K562 (cell line): Measurements from ENCODE around the gene TNK2. TPM values are rescaled to one million over a fixed set of nuclear protein-coding genes. Genes with fewer than 3 reads are reported as not detected.

Experiments used
- BRF1 ChIP-seq: IDR thresholded peaks from 3 replicates; pipeline ENCODE4 v1.6.1; 2011; ENCODE audit warnings: borderline replicate concordance, mild to moderate bottlenecking; ENCODE audit not compliant: insufficient read length; ENCODE audit errors: extremely low read depth
- CCNT2 ChIP-seq: IDR thresholded peaks from 2 replicates; pipeline ENCODE4 v1.6.1; 2011; ENCODE audit warnings: borderline replicate concordance, low read depth, mild to moderate bottlenecking, moderate library complexity, mixed read lengths, low read length; ENCODE audit not compliant: insufficient read length; ENCODE audit errors: extremely low read depth
- CREM ChIP-seq: IDR thresholded peaks from 2 replicates; pipeline ENCODE4 v1.6.1; 2014; ENCODE audit warnings: antibody characterized with exemption, low read depth
- ETV5 ChIP-seq: sonication (generic); formaldehyde crosslinking; IDR thresholded peaks from 2 replicates; pipeline ENCODE4 v1.4.0; 2020; ENCODE audit warnings: low read depth, mild to moderate bottlenecking, missing genetic modification reagents
- FOSL1 ChIP-seq: fragments of 200-800 bp; sonication (Bioruptor generic); conservative IDR thresholded peaks from 2 replicates; pipeline ENCODE4 v1.6.1; 2016; ENCODE audit warnings: missing genetic modification characterization, missing compliant biosample characterization
- FOXK2 ChIP-seq, 2 experiments: fragments of 450-650 bp; IDR thresholded peaks in 1 of 2; conservative IDR thresholded peaks in 1 of 2; 2 replicates each; pipeline ENCODE4 v1.6.1; 2016; ENCODE audit warnings: low read depth in 2 of 2, mild to moderate bottlenecking in 1 of 2
- L3MBTL2 ChIP-seq: fragments of 450-650 bp; IDR thresholded peaks from 2 replicates; pipeline ENCODE4 v1.6.1; 2016; ENCODE audit warnings: mild to moderate bottlenecking, moderate library complexity
- NFE2 ChIP-seq: IDR thresholded peaks from 2 replicates; pipeline ENCODE4 v1.6.1; 2014; ENCODE audit warnings: antibody characterized with exemption, low read depth
- NR1H2 ChIP-seq: sonication (generic); formaldehyde crosslinking; IDR thresholded peaks from 2 replicates; pipeline ENCODE4 v1.4.0; 2020; ENCODE audit warnings: mild to moderate bottlenecking, missing genetic modification reagents
- RFX5 ChIP-seq: IDR thresholded peaks from 2 replicates; pipeline ENCODE4 v1.6.1; 2011; ENCODE audit warnings: low read depth, mild to moderate bottlenecking, improper control_type of control experiment, low read length
- SMAD2 ChIP-seq: fragments of 150-350 bp; IDR thresholded peaks from 2 replicates; pipeline ENCODE4 v1.6.1; 2014; ENCODE audit warnings: low read depth, mild to moderate bottlenecking, low read length
- TBP ChIP-seq: optimal IDR thresholded peaks from 2 replicates; pipeline ENCODE3; 2011; ENCODE audit warnings: low read depth, low read length, improper control_type of control experiment
- XRCC3 ChIP-seq: fragments of 450-650 bp; IDR thresholded peaks from 2 replicates; pipeline ENCODE4 v1.6.1; 2017; ENCODE audit warnings: mild to moderate bottlenecking, moderate library complexity
- YBX1 ChIP-seq: fragments of 450-650 bp; IDR thresholded peaks from 2 replicates; pipeline ENCODE4 v1.7.1; 2016; ENCODE audit warnings: mild to moderate bottlenecking
- ZNF140 ChIP-seq: fragments of 250-450 bp; sonication (Bioruptor Pico); IDR thresholded peaks from 2 replicates; pipeline ENCODE4 v1.8.0; 2021; ENCODE audit warnings: moderate library complexity, mild to moderate bottlenecking, inconsistent platforms
- ZNF263 ChIP-seq: sonication (generic); formaldehyde crosslinking; IDR thresholded peaks from 2 replicates; pipeline ENCODE4 v1.8.0; 2022; ENCODE audit warnings: mild to moderate bottlenecking, missing genetic modification reagents, borderline replicate concordance
- polyA plus RNA-seq, 8 experiments: library from polyadenylated mRNA; depleted of rRNA in 4 of 8; stranded (reverse) in 5 of 8; unstranded in 3 of 8; fragments of >200 nt; fragmentation: Nextera tagmentation in 2 of 8; fragmentation: Illumina TruSeq in 1 of 8; extraction: Ambion mirVana in 2 of 8; extraction: Trizol in 1 of 8; gene quantifications; 2 replicates each; pipeline versions ENCODE4 v1.2.1 to v1.2.3, GENCODE V29; 2011 to 2014; ENCODE audit warnings: inconsistent platforms in 1 of 8, missing spikeins in 1 of 8
- total RNA-seq, 7 experiments: library from RNA; depleted of rRNA in 6 of 7; stranded (reverse); fragments of >200 nt in 6 of 7; fragmentation: Illumina TruSeq in 2 of 7; extraction: Trizol in 2 of 7; gene quantifications; 2 replicates each; pipeline versions ENCODE4 v1.2.1 to v1.2.3, GENCODE V29; 2011 to 2021; ENCODE audit warnings: low replicate concordance in 1 of 7
- TF ChIP-seq, protein P1 (sequence below), 2 experiments: fragments of 450-650 bp; IDR thresholded peaks; 2 replicates each; pipeline ENCODE4 v1.6.1; 2016; ENCODE audit warnings: mild to moderate bottlenecking in 2 of 2, borderline replicate concordance in 1 of 2, low read depth in 1 of 2, moderate library complexity in 1 of 2
- TF ChIP-seq, protein P2 (sequence below): IDR thresholded peaks from 2 replicates; pipeline ENCODE4 v1.6.1; 2011; ENCODE audit warnings: borderline replicate concordance, low read depth, mild to moderate bottlenecking, moderate library complexity, low read length; ENCODE audit not compliant: insufficient read depth, poor library complexity, severe bottlenecking

The TNK2 gene
- total and polyA plus RNA-seq, 9 of the 15 experiments (the other 6 are each of a cell fraction or from before 2014, with no cell fraction given) = 0.03 to 33.8 (median 6.5) TPM

DNA sequence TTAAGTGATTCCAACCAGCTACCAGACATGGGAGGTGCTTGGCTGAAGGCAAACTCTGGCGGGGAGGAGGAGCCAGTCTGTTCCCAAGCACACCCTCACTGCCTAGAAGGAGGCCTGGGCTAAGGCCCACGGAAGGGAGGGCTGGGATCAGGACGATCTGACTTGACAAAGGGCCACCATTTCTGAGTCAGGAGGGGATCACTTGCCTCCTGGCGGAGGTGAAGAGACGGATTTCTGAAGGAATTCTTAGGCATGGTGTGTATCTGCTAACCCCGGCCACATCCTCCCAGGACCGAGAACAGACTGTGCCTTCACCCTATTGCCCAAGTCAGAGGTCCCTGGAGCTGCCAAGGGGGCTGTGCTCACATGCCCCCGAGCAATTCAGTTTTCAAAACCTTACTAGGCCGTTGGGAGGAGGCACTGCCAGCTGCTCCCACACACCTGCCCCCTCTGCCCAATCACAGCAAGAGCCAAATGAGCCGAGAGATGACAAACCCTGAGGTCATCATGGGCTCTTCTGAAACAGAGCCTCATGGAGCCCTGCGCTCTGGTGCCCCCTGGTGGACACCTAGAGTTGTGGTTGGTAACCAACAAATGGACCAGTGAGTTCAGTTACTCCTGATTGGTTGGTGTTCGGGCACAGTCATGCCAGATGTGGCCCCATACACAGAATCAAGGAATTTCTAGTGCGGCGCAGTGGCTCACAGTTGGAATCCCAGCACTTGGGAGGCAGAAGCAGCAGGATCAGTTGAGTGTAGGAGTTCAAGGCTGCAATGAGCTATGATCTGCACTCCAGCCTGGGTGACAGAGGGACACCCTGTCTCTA is 6.5 kb upstream of the TNK2 start (continued):
- TF ChIP-seq, protein P1, sequence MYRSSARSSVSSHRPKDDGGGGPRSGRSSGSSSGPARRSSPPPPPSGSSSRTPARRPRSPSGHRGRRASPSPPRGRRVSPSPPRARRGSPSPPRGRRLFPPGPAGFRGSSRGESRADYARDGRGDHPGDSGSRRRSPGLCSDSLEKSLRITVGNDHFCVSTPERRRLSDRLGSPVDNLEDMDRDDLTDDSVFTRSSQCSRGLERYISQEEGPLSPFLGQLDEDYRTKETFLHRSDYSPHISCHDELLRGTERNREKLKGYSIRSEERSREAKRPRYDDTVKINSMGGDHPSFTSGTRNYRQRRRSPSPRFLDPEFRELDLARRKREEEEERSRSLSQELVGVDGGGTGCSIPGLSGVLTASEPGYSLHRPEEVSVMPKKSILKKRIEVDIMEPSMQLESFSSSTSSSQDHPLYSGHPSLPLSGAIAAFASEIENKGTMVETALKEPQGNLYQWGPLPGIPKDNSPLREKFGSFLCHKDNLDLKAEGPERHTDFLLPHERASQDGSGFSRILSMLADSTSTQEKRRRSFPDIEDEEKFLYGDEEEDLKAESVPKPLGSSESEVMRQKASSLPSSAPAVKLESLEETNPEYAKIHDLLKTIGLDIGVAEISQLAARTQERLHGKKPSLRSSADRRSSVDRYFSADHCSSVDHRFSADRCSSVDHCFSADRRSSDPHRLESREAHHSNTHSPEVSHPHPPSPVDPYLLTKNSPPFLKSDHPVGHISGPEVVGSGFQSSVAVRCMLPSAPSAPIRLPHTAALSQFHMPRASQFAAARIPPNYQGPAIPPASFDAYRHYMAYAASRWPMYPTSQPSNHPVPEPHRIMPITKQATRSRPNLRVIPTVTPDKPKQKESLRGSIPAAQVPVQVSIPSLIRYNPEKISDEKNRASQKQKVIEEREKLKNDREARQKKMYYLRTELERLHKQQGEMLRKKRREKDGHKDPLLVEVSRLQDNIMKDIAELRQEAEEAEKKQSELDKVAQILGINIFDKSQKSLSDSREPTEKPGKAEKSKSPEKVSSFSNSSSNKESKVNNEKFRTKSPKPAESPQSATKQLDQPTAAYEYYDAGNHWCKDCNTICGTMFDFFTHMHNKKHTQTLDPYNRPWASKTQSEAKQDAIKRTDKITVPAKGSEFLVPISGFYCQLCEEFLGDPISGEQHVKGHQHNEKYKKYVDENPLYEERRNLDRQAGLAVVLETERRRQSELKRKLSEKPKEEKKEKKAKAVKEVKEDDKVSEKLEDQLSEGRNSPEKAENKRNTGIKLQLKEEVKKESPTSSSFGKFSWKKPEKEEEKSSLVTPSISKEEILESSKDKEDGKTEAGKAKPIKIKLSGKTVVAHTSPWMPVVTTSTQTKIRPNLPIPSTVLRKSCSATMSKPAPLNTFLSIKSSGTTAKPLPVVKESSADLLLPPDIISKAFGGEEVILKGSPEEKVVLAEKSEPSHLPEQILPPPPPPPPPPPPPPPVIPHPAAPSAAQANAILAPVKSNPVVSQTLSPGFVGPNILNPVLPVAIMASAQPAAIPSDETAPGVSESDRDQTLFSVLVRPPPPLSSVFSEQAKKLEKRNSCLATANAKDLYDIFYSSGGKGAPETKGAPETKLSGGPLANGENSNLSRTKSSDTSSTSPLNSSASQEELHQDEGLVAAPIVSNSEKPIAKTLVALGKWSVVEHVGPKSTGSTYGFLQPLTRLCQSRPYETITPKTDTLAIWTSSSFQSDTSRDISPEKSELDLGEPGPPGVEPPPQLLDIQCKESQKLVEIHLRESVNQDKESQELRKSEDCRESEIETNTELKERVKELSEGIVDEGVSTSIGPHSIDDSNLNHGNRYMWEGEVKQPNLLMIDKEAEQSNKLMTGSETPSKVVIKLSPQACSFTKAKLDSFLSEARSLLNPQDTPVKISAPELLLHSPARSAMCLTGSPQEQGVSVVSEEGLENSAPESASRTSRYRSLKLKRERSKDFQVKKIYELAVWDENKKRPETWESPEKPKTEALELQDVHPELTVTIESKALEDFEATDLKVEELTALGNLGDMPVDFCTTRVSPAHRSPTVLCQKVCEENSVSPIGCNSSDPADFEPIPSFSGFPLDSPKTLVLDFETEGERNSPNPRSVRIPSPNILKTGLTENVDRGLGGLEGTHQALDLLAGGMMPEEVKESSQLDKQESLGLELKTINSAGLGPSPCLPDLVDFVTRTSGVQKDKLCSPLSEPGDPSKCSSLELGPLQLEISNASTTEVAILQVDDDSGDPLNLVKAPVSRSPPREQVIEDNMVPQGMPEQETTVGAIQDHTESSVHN (IDR thresholded peaks at IDR 0.05; ENCODE audit: borderline replicate concordance in 1 of 2, low read depth in 1 of 2) = no peak
- TF ChIP-seq ZNF263 (CRISPR knock-in tag) (no peak; the same call in 1 of the 2 replicates), RFX5 (0 out of 2 replicates have a peak, but pooled peaks have one; percentile 16), ETV5 (CRISPR knock-in tag) (no peak), L3MBTL2 (no peak), NR1H2 (CRISPR knock-in tag) (no peak), BRF1 (no peak), NFE2 (peak; percentile 68), FOSL1 (tag) (peak; percentile 88), XRCC3 (no peak), SMAD2 (no peak), CCNT2 (no peak), ZNF140 (CRISPR knock-in tag) (no peak), YBX1 (no peak), FOXK2 (conservative IDR thresholded peaks at IDR 0.05 in 1 of 2, IDR thresholded peaks at IDR 0.05 in 1 of 2; ENCODE audit: low read depth in 2 of 2) (peak; percentile 44 to 45; a peak in 2 of 4 replicates), CREM (peak; percentile 82), TBP (no peak)
- TF ChIP-seq, protein P2, sequence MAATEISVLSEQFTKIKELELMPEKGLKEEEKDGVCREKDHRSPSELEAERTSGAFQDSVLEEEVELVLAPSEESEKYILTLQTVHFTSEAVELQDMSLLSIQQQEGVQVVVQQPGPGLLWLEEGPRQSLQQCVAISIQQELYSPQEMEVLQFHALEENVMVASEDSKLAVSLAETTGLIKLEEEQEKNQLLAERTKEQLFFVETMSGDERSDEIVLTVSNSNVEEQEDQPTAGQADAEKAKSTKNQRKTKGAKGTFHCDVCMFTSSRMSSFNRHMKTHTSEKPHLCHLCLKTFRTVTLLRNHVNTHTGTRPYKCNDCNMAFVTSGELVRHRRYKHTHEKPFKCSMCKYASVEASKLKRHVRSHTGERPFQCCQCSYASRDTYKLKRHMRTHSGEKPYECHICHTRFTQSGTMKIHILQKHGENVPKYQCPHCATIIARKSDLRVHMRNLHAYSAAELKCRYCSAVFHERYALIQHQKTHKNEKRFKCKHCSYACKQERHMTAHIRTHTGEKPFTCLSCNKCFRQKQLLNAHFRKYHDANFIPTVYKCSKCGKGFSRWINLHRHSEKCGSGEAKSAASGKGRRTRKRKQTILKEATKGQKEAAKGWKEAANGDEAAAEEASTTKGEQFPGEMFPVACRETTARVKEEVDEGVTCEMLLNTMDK = peak; percentile 68
